Bronchial epithelial cell (primary cell): ENCODE results near the gene AGPAT4. TPM values are rescaled to one million over a fixed set of nuclear protein-coding genes. Genes with fewer than 3 reads are reported as not detected.

Experiments used
- DNase-seq: peaks from one replicate; pipeline ENCODE4 v3.0.0-alpha.2; 2010; ENCODE audit warnings: low read depth
- FAIRE-seq: peaks from 2 replicates; lab custom pipeline; 2011; peaks lifted over from hg19 to GRCh38; lab: Jason Lieb, UNC
- H3K27me3 ChIP-seq: 2 replicates; pipeline ENCODE4 v1.5.1; 2011; ENCODE audit warnings: low read length; ENCODE audit not compliant: control insufficient read depth, insufficient read depth
- H3K36me3 ChIP-seq: 2 replicates; pipeline ENCODE4 v1.5.1; 2011; ENCODE audit warnings: low read length; ENCODE audit not compliant: control insufficient read depth, insufficient read depth
- H3K4me3 ChIP-seq: 2 replicates; pipeline ENCODE4 v1.5.1; 2011; ENCODE audit warnings: mild to moderate bottlenecking, low read depth, low read length, control low read depth
- CTCF ChIP-seq: IDR thresholded peaks from 2 replicates; pipeline ENCODE4 v1.5.1; 2011; ENCODE audit warnings: mild to moderate bottlenecking, moderate library complexity, low read length, control low read depth, inconsistent platforms; ENCODE audit not compliant: insufficient read depth, severe bottlenecking
- total RNA-seq: library from RNA; depleted of rRNA; stranded (reverse); fragments of >200 nt; gene quantifications from 2 replicates; pipeline ENCODE4 v1.2.1, GENCODE V29; 2014

Gene AGPAT4
- total RNA-seq, 1 donor from 2014 or later: 2.6 TPM

GRCh38 chr6:161257793-161258457, 15.9 kb downstream of the AGPAT4 start:
- no peak for FAIRE-seq
- Histone ChIP-seq H3K27me3 (no peaks in the 10 kb centered on the region), H3K4me3 (no peak overlapping the region), H3K36me3 (no peaks in the 10 kb centered on the region)
- no peak for TF ChIP-seq CTCF
- DNase-seq: peak; percentile 73

GRCh38 chr6:161256407-161256806, 17.5 kb downstream of the AGPAT4 start:
- Histone ChIP-seq H3K4me3 (no peak overlapping the region), H3K36me3 (no peaks in the 10 kb centered on the region), H3K27me3 (no peaks in the 10 kb centered on the region)
- FAIRE-seq (no peak), DNase-seq (no peak)
- no peak for TF ChIP-seq CTCF

GRCh38 chr6:161255518-161255917, 18.3 kb downstream of the AGPAT4 start:
- Histone ChIP-seq H3K4me3 (no peak overlapping the region), H3K36me3 (no peaks in the 10 kb centered on the region), H3K27me3 (no peaks in the 10 kb centered on the region)
- FAIRE-seq: no peak
- no peak for DNase-seq
- TF ChIP-seq CTCF: no peak

GRCh38 chr6:161254464-161255253, 19.2 kb downstream of the AGPAT4 start:
- TF ChIP-seq CTCF: no peak
- no peak for FAIRE-seq
- no peaks in the 10 kb centered on the region for H3K27me3 ChIP-seq
- DNase-seq: no peak
- H3K36me3 ChIP-seq: no peaks in the 10 kb centered on the region
- no peak overlapping the region for H3K4me3 ChIP-seq

GRCh38 chr6:161254126-161254463, 19.8 kb downstream of the AGPAT4 start:
- DNase-seq (no peak), FAIRE-seq (no peak)
- no peak for TF ChIP-seq CTCF
- Histone ChIP-seq H3K27me3 (no peaks in the 10 kb centered on the region), H3K36me3 (no peaks in the 10 kb centered on the region), H3K4me3 (no peak overlapping the region)
